HG02885 (cell line): ENCODE data around the gene PCCA.
"Not testable (repeated sequence)": the region's sequence is repeated elsewhere in the genome, so short reads cannot be mapped to it uniquely, and the experiment has no call there.

Source experiments
- ATAC-seq: cut with Tn5 transposase; IDR thresholded peaks from one replicate; pipeline ENCODE4 v1.9.1; 2021; ENCODE audit warnings: mild to moderate bottlenecking; ENCODE audit not compliant: unreplicated experiment, poor library complexity

Gene PCCA

GRCh38 chr13:100178309-100178708 lies 89.4 kb downstream of the PCCA start:
- no peak for ATAC-seq

GRCh38 chr13:100179276-100179675 lies 90.4 kb downstream of the PCCA start:
- no peak for ATAC-seq

- no peak for ATAC-seq
Measured at GRCh38 chr13:100182900-100183490, 94.1 kb downstream of the PCCA start.

GRCh38 chr13:100184095-100184494 lies 95.2 kb downstream of the PCCA start:
- ATAC-seq: no peak

GRCh38 chr13:100195568-100195967 lies 106.7 kb downstream of the PCCA start:
- ATAC-seq: no peak

GRCh38 chr13:100196375-100196774 lies 107.5 kb downstream of the PCCA start:
- ATAC-seq: no peak

GRCh38 chr13:100197116-100197515 lies 108.2 kb downstream of the PCCA start:
- no peak for ATAC-seq

- no peak for ATAC-seq
Measured at GRCh38 chr13:100197591-100198365, 108.9 kb downstream of the PCCA start.

- ATAC-seq: no peak
Measured at GRCh38 chr13:100203696-100204367, 114.9 kb downstream of the PCCA start.

GRCh38 chr13:100208002-100208401 lies 119.1 kb downstream of the PCCA start:
- no peak for ATAC-seq

GRCh38 chr13:100208626-100209025 lies 119.7 kb downstream of the PCCA start:
- no peak for ATAC-seq

- ATAC-seq: no peak
Measured at GRCh38 chr13:100209857-100210825, 121.2 kb downstream of the PCCA start.

- ATAC-seq: no peak
Measured at GRCh38 chr13:100211016-100211710, 122.3 kb downstream of the PCCA start.

- ATAC-seq: no peak
Measured at GRCh38 chr13:100212904-100213553, 124.1 kb downstream of the PCCA start.

- no peak for ATAC-seq
Measured at GRCh38 chr13:100213576-100213975, 124.7 kb downstream of the PCCA start.

GRCh38 chr13:100214886-100215285 lies 126.0 kb downstream of the PCCA start:
- no peak for ATAC-seq

- no peak for ATAC-seq
Measured at GRCh38 chr13:100221166-100221565, 132.3 kb downstream of the PCCA start.

- not testable (repeated sequence) for ATAC-seq
Measured at GRCh38 chr13:100223966-100224530, 135.2 kb downstream of the PCCA start.

- no peak for ATAC-seq
Measured at GRCh38 chr13:100229603-100230002, 140.7 kb downstream of the PCCA start.
